ENCODE measurements around the gene TBC1D9. TPM values are rescaled to one million over a fixed set of nuclear protein-coding genes. Genes with fewer than 3 reads are reported as not detected.

The TBC1D9 gene
- total and polyA plus RNA-seq, 4 donors = 9.0 to 52.6 (median 24.5) TPM

- DNase-seq (no peak), ATAC-seq (ENCODE audit: insufficient read depth, low FRiP score) (no peak)
- Histone ChIP-seq H3K27me3 (ENCODE audit: control insufficient read depth in 3 of 3, insufficient read depth in 3 of 3, low read length in 2 of 3) (no peaks in the 10 kb centered on the region), H3K4me1 (ENCODE audit: control insufficient read depth in 5 of 5, insufficient read depth in 5 of 5, low read length in 5 of 5) (peaks cover 4 to 12% (median 10%) of the 10 kb centered on the region in 5 donors), H3K27ac (ENCODE audit: low read depth in 1 of 2, low read length in 1 of 2) (no peak overlapping the region), H3K4me3 (no peak overlapping the region), H3K9ac (ENCODE audit: insufficient read depth in 1 of 2, low read length in 2 of 2) (no peak overlapping the region), H3K9me3 (ENCODE audit: control insufficient read depth in 4 of 4, insufficient read depth in 3 of 4, low read length in 3 of 4) (no peaks in the 10 kb centered on the region), H3K36me3 (ENCODE audit: control insufficient read depth in 4 of 4, insufficient read depth in 4 of 4, low read length in 4 of 4) (no peaks in the 10 kb centered on the region)
- WGBS, 2 donors = 72 to 77% methylated on average over 2 of the region's 2 CpGs
- TF ChIP-seq, protein P1, sequence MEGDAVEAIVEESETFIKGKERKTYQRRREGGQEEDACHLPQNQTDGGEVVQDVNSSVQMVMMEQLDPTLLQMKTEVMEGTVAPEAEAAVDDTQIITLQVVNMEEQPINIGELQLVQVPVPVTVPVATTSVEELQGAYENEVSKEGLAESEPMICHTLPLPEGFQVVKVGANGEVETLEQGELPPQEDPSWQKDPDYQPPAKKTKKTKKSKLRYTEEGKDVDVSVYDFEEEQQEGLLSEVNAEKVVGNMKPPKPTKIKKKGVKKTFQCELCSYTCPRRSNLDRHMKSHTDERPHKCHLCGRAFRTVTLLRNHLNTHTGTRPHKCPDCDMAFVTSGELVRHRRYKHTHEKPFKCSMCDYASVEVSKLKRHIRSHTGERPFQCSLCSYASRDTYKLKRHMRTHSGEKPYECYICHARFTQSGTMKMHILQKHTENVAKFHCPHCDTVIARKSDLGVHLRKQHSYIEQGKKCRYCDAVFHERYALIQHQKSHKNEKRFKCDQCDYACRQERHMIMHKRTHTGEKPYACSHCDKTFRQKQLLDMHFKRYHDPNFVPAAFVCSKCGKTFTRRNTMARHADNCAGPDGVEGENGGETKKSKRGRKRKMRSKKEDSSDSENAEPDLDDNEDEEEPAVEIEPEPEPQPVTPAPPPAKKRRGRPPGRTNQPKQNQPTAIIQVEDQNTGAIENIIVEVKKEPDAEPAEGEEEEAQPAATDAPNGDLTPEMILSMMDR (IDR thresholded peaks at IDR 0.05; ENCODE audit: control extremely low read depth, extremely low read depth) = no peak
These were observed 37.2 kb downstream of the TBC1D9 start for GRCh38 chr4:140719022-140719421.

GRCh38 chr4:140718241-140718952, 37.8 kb downstream of the TBC1D9 start:
- WGBS, 2 donors = 58 to 66% methylated on average over 3 of the region's 3 CpGs
- Histone ChIP-seq H3K27ac (ENCODE audit: low read depth in 1 of 2, low read length in 1 of 2) (no peak overlapping the region), H3K36me3 (ENCODE audit: control insufficient read depth in 4 of 4, insufficient read depth in 4 of 4, low read length in 4 of 4) (no peaks in the 10 kb centered on the region), H3K27me3 (ENCODE audit: control insufficient read depth in 3 of 3, insufficient read depth in 3 of 3, low read length in 2 of 3) (no peaks in the 10 kb centered on the region), H3K9me3 (ENCODE audit: control insufficient read depth in 4 of 4, insufficient read depth in 3 of 4, low read length in 3 of 4) (no peaks in the 10 kb centered on the region), H3K4me1 (ENCODE audit: control insufficient read depth in 5 of 5, insufficient read depth in 5 of 5, low read length in 5 of 5) (peaks cover 4 to 13% (median 12%) of the 10 kb centered on the region in 5 donors), H3K9ac (ENCODE audit: insufficient read depth in 1 of 2, low read length in 2 of 2) (no peak overlapping the region), H3K4me3 (no peak overlapping the region)
- ATAC-seq (ENCODE audit: insufficient read depth, low FRiP score) (no peak), DNase-seq (no peak)
- TF ChIP-seq, protein P1 (IDR thresholded peaks at IDR 0.05; ENCODE audit: control extremely low read depth, extremely low read depth) = no peak

DNA sequence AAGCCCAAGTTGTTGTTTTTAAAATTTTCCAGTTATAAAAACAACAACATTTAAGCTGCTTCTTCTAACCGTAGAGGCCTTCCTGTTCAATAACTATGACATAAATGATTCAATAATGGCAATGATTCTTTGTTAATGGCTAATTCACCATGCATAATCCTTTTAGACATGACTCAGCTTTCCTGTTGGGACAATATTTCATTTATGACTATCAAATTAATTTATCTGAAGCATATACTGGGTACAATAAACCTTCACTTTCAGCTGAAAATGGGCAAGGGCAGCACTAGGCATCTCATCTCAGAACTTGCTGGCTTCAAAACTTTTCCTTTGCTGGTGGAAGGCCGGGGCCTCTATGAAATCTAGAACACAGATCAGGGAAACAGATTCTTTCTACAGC, 38.9 kb downstream of the TBC1D9 start:
- ATAC-seq (ENCODE audit: insufficient read depth, low FRiP score) = no peak
- peaks cover 4 to 14% (median 12%) of the 10 kb centered on the region in 5 donors for H3K4me1 ChIP-seq (ENCODE audit: control insufficient read depth in 5 of 5, insufficient read depth in 5 of 5, low read length in 5 of 5)

More for the DNA sequence above, 38.9 kb downstream of the TBC1D9 start:
- TF ChIP-seq, protein P1 (IDR thresholded peaks at IDR 0.05; ENCODE audit: control extremely low read depth, extremely low read depth) = no peak
- Histone ChIP-seq H3K4me3 (no peak overlapping the region), H3K27ac (ENCODE audit: low read depth in 1 of 2, low read length in 1 of 2) (no peak overlapping the region), H3K27me3 (ENCODE audit: control insufficient read depth in 3 of 3, insufficient read depth in 3 of 3, low read length in 2 of 3) (no peaks in the 10 kb centered on the region), H3K36me3 (ENCODE audit: control insufficient read depth in 4 of 4, insufficient read depth in 4 of 4, low read length in 4 of 4) (no peaks in the 10 kb centered on the region), H3K9ac (ENCODE audit: insufficient read depth in 1 of 2, low read length in 2 of 2) (no peak overlapping the region), H3K9me3 (ENCODE audit: control insufficient read depth in 4 of 4, insufficient read depth in 3 of 4, low read length in 3 of 4) (no peaks in the 10 kb centered on the region)
- DNase-seq = no peak
- 74 to 76% methylated on average over 2 of the region's 2 CpGs for WGBS, 2 donors
